ENCODE results near the gene TP53I13.
"Not testable (repeated sequence)": the region's sequence is repeated elsewhere in the genome, so short reads cannot be mapped to it uniquely, and the experiment has no call there.

The TP53I13 gene

DNA sequence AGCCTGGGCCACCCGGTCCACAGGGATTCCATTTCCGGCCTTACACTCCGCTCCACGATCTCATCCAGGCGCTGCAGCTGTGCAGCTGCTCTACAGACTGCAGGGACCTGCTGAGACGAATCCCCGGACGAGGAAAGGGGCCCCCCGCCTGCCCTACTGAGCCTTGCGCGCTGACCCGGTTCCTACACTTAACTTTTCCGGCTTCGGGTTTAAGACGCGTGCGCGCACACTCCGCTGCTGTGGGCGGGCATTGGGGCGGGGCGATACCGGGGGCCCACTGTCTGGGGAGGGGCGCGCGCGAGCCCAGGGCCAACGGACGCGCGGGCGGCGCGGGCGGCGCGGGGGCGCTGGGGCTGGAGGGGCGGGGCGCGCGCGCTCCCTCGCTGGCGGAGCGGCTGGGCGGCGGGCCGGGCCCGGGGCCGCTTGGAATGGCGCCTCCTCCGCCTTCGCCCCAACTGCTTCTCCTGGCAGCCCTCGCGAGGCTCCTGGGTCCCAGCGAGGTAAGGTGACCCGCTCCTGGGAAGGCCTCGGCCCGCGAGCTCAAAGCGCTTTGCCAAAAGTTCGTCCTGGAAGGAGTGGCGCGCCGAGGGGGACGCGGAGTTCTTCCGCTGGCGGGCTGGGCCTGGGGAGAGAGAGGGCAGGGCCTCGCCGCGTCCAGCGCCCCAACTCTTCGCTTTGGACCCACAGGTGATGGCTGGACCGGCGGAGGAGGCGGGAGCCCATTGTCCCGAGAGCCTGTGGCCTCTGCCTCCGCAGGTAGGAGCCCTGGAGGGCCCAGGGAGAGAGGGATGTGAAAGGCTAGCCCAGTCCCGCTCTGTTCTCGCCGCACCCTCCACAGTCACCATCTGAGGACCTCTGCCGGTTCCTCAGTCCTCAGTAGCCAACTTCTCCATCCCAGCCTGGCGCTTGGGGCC, at the start of gene TP53I13:
Gene TP53I13 (plus strand): TSS at position 371 of the 914 bp plus-strand sequence. CDS start 58 bp downstream, at position 429.
- peak within 1 kb of the TSS; percentile 88 for H3K27ac Mint-ChIP-seq
- peaks cover 11% of the 10 kb centered on the region for H3K36me3 Mint-ChIP-seq
- H3K9me3 Mint-ChIP-seq: no peaks in the 10 kb centered on the region
- H3K27me3 Mint-ChIP-seq: no peaks in the 10 kb centered on the region
- peaks cover 36% of the 10 kb centered on the region for H3K4me1 Mint-ChIP-seq
- H3K4me3 Mint-ChIP-seq: peak within 1 kb of the TSS; percentile 95
- ATAC-seq: peak; percentile 78

DNA sequence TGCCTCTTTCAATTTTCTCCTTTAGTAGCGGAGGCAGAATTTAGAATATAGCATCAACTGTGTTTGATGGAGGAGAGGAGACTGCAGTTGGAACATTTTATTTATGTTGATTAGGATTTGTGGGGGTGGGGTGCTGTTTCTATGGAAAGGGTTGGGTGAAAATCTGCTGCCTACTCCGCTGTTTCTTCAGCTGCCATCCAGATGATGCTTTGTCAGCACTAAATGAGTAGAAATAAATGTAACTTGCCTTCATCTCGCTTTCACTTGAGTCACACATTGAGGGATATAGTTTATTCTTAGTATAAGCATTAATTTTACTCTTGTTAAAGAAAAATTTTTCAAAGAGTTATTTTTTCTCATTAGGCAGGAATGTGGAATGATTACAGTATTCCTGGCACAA, 43.8 kb upstream of the TP53I13 start:
- ATAC-seq: no peak
- Mint-ChIP-seq H3K27ac (no peak overlapping the region), H3K36me3 (peaks cover 19% of the 10 kb centered on the region), H3K9me3 (no peaks in the 10 kb centered on the region), H3K4me1 (no peaks in the 10 kb centered on the region), H3K27me3 (no peaks in the 10 kb centered on the region), H3K4me3 (no peak overlapping the region)

GRCh38 chr17:29526322-29526721, 42.2 kb upstream of the TP53I13 start:
- Mint-ChIP-seq H3K36me3 (peaks cover 23% of the 10 kb centered on the region), H3K4me1 (no peaks in the 10 kb centered on the region), H3K9me3 (no peaks in the 10 kb centered on the region), H3K27me3 (no peaks in the 10 kb centered on the region), H3K27ac (no peak overlapping the region), H3K4me3 (no peak overlapping the region)
- ATAC-seq: no peak

GRCh38 chr17:29533976-29534375, 34.5 kb upstream of the TP53I13 start:
- Mint-ChIP-seq H3K27ac (peak overlapping the region; percentile 7), H3K4me1 (no peaks in the 10 kb centered on the region), H3K4me3 (no peak overlapping the region), H3K36me3 (peaks cover 37% of the 10 kb centered on the region), H3K27me3 (no peaks in the 10 kb centered on the region), H3K9me3 (no peaks in the 10 kb centered on the region)
- ATAC-seq: no peak

- Mint-ChIP-seq H3K36me3 (peaks cover 32% of the 10 kb centered on the region), H3K27ac (no peak overlapping the region), H3K4me1 (no peaks in the 10 kb centered on the region), H3K4me3 (no peak overlapping the region), H3K9me3 (no peaks in the 10 kb centered on the region), H3K27me3 (no peaks in the 10 kb centered on the region)
- no peak for ATAC-seq
These were observed 24.4 kb upstream of the TP53I13 start for GRCh38 chr17:29544066-29544465.

GRCh38 chr17:29546085-29546484, 22.4 kb upstream of the TP53I13 start:
- H3K9me3 Mint-ChIP-seq: no peaks in the 10 kb centered on the region
- ATAC-seq: no peak
- H3K4me1 Mint-ChIP-seq: no peaks in the 10 kb centered on the region
- no peak overlapping the region for H3K4me3 Mint-ChIP-seq
- H3K36me3 Mint-ChIP-seq: peaks cover 23% of the 10 kb centered on the region
- H3K27ac Mint-ChIP-seq: no peak overlapping the region
- H3K27me3 Mint-ChIP-seq: no peaks in the 10 kb centered on the region

DNA sequence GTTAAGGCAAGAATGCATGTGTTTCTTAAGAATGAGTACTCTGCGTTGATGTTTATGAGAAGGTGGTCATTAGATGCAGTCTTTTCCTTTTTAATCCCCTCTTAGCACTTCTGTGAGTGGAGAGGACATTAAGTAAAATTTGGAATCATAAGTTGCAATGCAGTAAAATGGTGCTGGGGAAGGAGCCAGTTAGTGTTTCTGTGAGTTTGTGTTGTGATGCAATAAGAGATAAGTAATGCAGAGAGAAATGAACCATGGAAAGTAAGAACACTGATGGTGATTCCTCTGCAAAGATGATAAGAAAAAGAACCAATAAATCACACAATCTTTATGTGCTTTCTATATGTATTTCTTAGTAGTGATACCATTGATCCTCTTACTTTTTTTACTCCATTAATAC, 21.7 kb upstream of the TP53I13 start:
- no peaks in the 10 kb centered on the region for H3K4me1 Mint-ChIP-seq
- no peak overlapping the region for H3K27ac Mint-ChIP-seq
- H3K27me3 Mint-ChIP-seq: no peaks in the 10 kb centered on the region
- ATAC-seq: no peak
- peaks cover 23% of the 10 kb centered on the region for H3K36me3 Mint-ChIP-seq
- H3K9me3 Mint-ChIP-seq: no peaks in the 10 kb centered on the region
- H3K4me3 Mint-ChIP-seq: no peak overlapping the region

DNA sequence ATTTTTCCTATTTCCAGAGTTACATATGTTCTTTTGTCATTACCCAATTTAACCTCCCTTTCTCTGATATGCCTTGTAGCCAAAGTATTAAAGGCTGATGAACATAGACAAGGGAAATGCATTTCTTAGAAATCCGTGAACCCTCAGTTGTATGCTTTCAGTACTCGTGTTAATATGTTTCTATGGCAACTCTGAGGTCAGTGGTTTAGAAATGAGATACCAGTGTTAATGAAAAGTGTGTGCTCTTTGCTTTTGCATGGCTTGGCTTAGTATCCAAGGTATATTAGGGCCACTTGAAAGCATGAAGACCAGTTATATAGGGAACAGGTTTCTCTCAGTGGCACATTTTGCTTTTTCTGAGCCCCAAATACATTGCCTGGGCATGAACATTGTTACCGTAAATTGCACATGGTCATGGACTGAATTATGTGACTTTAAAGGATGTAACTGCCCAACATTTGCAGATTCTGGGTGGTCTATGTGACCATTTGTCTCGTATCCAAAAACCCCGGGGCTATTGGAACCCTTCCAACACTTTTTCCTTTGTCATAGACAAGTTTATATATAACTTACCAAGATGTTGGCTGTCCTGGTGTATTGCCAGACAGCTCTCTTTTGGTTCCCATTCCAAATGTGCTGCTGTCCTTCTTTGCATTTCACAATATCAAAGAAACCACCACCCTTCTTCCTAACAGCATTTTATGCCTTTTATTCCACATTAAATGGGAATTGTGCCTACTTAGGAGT, 19.2 kb upstream of the TP53I13 start:
- no peak for ATAC-seq
- Mint-ChIP-seq H3K36me3 (peaks cover 3% of the 10 kb centered on the region), H3K4me1 (no peaks in the 10 kb centered on the region), H3K4me3 (no peak overlapping the region), H3K27me3 (no peaks in the 10 kb centered on the region), H3K27ac (no peak overlapping the region), H3K9me3 (no peaks in the 10 kb centered on the region)

GRCh38 chr17:29555840-29556239, 12.7 kb upstream of the TP53I13 start:
- H3K27ac Mint-ChIP-seq: no peak overlapping the region
- peaks cover 46% of the 10 kb centered on the region for H3K4me1 Mint-ChIP-seq

DNA sequence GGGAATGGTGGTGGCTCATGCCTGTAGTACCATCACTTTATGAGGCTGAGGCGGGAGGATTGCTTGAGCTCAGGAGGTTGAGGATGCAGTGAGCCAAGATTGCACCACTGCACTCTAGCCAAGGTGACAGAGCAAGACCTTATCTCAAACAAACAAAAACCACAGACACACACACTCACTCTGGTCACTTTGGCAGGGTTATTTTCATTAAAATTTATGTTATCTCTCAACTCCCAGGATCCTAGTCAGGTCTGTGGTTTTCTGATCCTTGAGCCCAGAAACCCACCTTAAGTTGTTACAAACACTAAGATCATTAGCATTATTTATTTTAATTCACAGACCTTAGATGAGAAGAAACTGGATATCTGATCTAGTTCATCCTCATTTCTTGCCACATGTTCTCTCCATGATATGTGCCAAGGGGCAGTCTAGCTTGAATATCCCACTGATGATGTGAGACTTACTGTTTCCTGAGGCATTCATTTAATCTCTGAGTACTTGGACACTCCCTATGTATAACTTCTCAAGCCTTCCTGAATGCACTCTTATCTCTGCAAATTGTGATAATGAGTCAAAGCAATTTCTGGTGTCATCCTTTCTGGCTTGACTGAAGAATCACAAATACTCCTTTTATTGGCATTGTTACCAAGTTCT, 11.3 kb upstream of the TP53I13 start:
- Mint-ChIP-seq H3K27me3 (no peaks in the 10 kb centered on the region), H3K4me3 (no peak overlapping the region), H3K36me3 (peaks cover 7% of the 10 kb centered on the region), H3K9me3 (no peaks in the 10 kb centered on the region), H3K27ac (peak overlapping the region; percentile 95), H3K4me1 (peaks cover 60% of the 10 kb centered on the region)
- no peak for ATAC-seq

More at GRCh38 chr17:29555840-29556239, 12.7 kb upstream of the TP53I13 start:
- H3K9me3 Mint-ChIP-seq: no peaks in the 10 kb centered on the region
- no peak for ATAC-seq
- no peak overlapping the region for H3K4me3 Mint-ChIP-seq
- H3K27me3 Mint-ChIP-seq: no peaks in the 10 kb centered on the region
- no peaks in the 10 kb centered on the region for H3K36me3 Mint-ChIP-seq

DNA sequence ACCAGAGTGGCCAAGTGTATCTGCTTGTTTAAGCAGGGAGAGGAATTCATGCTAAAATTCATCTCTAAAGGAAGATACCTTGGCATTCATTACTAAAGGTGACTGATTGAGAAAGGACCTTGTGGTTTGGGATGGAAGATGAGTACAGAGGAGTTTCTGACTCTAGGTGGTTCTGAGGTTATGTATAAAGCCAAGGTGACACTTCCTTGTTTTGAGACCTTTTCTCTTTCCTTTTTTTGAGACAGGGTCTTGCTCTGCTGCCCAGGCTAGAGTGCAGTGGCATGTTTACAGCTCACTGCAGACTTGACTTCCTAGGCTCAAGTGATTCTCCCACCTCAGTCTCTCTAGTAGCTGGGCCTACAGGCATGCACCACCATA, 10.8 kb upstream of the TP53I13 start:
- ATAC-seq: peak; percentile 72
- Mint-ChIP-seq H3K36me3 (peaks cover 12% of the 10 kb centered on the region), H3K27me3 (no peaks in the 10 kb centered on the region), H3K27ac (peak overlapping the region; percentile 95), H3K4me3 (no peak overlapping the region), H3K9me3 (no peaks in the 10 kb centered on the region), H3K4me1 (peaks cover 65% of the 10 kb centered on the region)

- not testable (repeated sequence) for H3K9me3 Mint-ChIP-seq, H3K4me3 Mint-ChIP-seq, ATAC-seq, H3K27me3 Mint-ChIP-seq
- Mint-ChIP-seq H3K36me3 (peaks cover 16% of the 10 kb centered on the region), H3K4me1 (peaks cover 68% of the 10 kb centered on the region), H3K27ac (peak overlapping the region; percentile 95)
These were observed 10.4 kb upstream of the TP53I13 start for GRCh38 chr17:29558139-29558538.

- Mint-ChIP-seq H3K27me3 (no peaks in the 10 kb centered on the region), H3K27ac (peak overlapping the region; percentile 95), H3K4me1 (peaks cover 68% of the 10 kb centered on the region), H3K36me3 (peaks cover 16% of the 10 kb centered on the region), H3K4me3 (no peak overlapping the region), H3K9me3 (no peaks in the 10 kb centered on the region)
- no peak for ATAC-seq
These were observed 8.9 kb upstream of the TP53I13 start for GRCh38 chr17:29559640-29560039.

GRCh38 chr17:29560316-29560715, 8.2 kb upstream of the TP53I13 start:
- Mint-ChIP-seq H3K27me3 (no peaks in the 10 kb centered on the region), H3K36me3 (peaks cover 16% of the 10 kb centered on the region), H3K4me1 (peaks cover 62% of the 10 kb centered on the region), H3K27ac (peak overlapping the region; percentile 95), H3K9me3 (no peaks in the 10 kb centered on the region), H3K4me3 (peak overlapping the region; percentile 39)
- ATAC-seq: peak; percentile 85

Data from stimulated activated memory B cell treated with anti-CD40 and anti-IgM and Interleukin-4, amounts not matched to agents 10 μg/mL and 1 μg/mL and 100 μg/mL, for 72 hours (primary cell).